Tibial nerve (tissue), 3 donors: Measurements from ENCODE around the gene NR2F1-AS1.

Experiments used
- POLR2A ChIP-seq, 2 donors: fragments of 450-650 bp; IDR thresholded peaks; one replicate each; pipeline ENCODE4 v1.6.1; 2017; ENCODE audit warnings: antibody characterized with exemption in 2 of 2, mild to moderate bottlenecking in 2 of 2, moderate library complexity in 2 of 2
- TF ChIP-seq, protein P1 (sequence below), 5 experiments: fragments of 200-600 bp in 3 of 5; fragments of 450-650 bp in 2 of 5; sonication (generic) in 3 of 5; IDR thresholded peaks; one replicate each; pipeline ENCODE4 v1.5.1; 2016 to 2019; ENCODE audit warnings: antibody characterized with exemption in 5 of 5, mild to moderate bottlenecking in 3 of 5, moderate library complexity in 2 of 5

DNA sequence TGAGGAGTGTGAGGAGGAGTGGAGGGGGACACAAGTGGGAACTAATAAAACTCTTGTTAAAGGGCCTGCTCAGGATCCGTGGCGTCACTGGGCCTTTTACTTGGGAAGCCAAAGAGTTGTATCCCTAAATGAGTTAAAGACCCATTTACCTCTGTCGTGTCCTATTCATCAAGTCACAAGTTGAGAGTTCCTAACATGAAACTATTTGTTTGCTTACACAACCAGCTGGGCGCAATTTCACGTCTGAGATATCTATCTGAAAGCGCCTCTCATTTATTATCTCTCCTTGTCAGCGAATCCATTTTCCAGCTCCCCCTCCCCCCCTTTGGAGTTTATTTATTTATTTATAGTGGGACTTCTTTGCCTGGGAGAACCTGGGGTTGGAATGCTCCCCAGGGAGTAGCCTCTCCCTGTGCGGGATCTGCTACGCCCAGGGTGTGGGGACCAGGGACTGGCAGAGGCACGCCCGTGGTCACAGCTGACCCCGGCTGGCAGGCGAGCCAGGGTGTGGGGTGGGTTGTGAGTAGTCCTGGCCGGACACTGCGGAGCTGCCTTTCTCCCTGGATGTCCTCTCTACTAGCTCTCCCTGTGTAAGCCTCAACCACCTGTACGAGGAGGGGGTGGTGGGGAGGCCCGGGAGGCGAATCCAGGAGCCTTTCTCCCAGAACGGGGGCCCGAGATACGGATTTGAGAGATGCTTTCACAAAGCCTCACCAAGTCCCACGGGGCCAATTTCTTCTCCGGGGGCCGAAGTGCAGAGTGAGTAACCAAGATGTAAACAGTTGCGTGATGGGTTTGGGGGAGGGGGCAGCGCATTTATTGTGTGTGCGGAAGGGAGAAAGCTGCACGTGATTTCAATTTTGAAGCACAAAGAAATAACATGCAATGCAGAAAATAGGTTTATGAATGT is 17.3 kb upstream of the NR2F1-AS1 start:
- TF ChIP-seq, protein P1, sequence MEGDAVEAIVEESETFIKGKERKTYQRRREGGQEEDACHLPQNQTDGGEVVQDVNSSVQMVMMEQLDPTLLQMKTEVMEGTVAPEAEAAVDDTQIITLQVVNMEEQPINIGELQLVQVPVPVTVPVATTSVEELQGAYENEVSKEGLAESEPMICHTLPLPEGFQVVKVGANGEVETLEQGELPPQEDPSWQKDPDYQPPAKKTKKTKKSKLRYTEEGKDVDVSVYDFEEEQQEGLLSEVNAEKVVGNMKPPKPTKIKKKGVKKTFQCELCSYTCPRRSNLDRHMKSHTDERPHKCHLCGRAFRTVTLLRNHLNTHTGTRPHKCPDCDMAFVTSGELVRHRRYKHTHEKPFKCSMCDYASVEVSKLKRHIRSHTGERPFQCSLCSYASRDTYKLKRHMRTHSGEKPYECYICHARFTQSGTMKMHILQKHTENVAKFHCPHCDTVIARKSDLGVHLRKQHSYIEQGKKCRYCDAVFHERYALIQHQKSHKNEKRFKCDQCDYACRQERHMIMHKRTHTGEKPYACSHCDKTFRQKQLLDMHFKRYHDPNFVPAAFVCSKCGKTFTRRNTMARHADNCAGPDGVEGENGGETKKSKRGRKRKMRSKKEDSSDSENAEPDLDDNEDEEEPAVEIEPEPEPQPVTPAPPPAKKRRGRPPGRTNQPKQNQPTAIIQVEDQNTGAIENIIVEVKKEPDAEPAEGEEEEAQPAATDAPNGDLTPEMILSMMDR (IDR thresholded peaks at IDR 0.05), result no peak
- no peak for TF ChIP-seq POLR2A (IDR thresholded peaks at IDR 0.05)
